NCI-H2107 treated with DMSO at 0.1 percent for 48 hours (cell line): ENCODE data around the gene DAPP1.
A peak's percentile ranks its signal among the peaks of the same experiment; 100 is the strongest.
"Not testable (repeated sequence)": the region's sequence is repeated elsewhere in the genome, so short reads cannot be mapped to it uniquely, and the experiment has no call there.

ENCODE experiments used
- DNase-seq: peaks from one replicate; lab custom pipeline; 2025; ENCODE audit not compliant: unreplicated experiment; lab: John Stamatoyannopoulos, UW

Gene DAPP1

GRCh38 chr4:99816545-99817308, at the start of gene DAPP1:
Gene DAPP1, plus strand, starts transcription at chr4:99816827. Its CDS starts 87 bp downstream, at chr4:99816914.
- DNase-seq = no peak

- DNase-seq = not testable (repeated sequence)
Measured at GRCh38 chr4:99770842-99771241, 45.8 kb upstream of the DAPP1 start.

GRCh38 chr4:99783940-99784339, 32.7 kb upstream of the DAPP1 start:
- DNase-seq = no peak

- no peak for DNase-seq
Measured at GRCh38 chr4:99784842-99785241, 31.8 kb upstream of the DAPP1 start.

- peak; percentile 78 for DNase-seq
Measured at GRCh38 chr4:99790796-99791617, 25.6 kb upstream of the DAPP1 start.

GRCh38 chr4:99800332-99801004, 16.2 kb upstream of the DAPP1 start:
- DNase-seq = no peak

- no peak for DNase-seq
Measured at GRCh38 chr4:99801005-99801699, 15.5 kb upstream of the DAPP1 start.

GRCh38 chr4:99803566-99804101, 13.0 kb upstream of the DAPP1 start:
- peak; percentile 43 for DNase-seq

GRCh38 chr4:99806545-99806944, 10.1 kb upstream of the DAPP1 start:
- DNase-seq = no peak

GRCh38 chr4:99807666-99808065, 9.0 kb upstream of the DAPP1 start:
- no peak for DNase-seq

- peak; percentile 28 for DNase-seq
Measured at GRCh38 chr4:99808260-99808857, 8.3 kb upstream of the DAPP1 start.

GRCh38 chr4:99809326-99809725, 7.3 kb upstream of the DAPP1 start:
- DNase-seq = no peak

GRCh38 chr4:99810536-99810935, 6.1 kb upstream of the DAPP1 start:
- no peak for DNase-seq

GRCh38 chr4:99811117-99811516, 5.5 kb upstream of the DAPP1 start:
- DNase-seq = no peak

- no peak for DNase-seq
Measured at GRCh38 chr4:99811850-99812249, 4.8 kb upstream of the DAPP1 start.

GRCh38 chr4:99815597-99816011, 1.0 kb upstream of the DAPP1 start:
- peak; percentile 48 for DNase-seq

GRCh38 chr4:99817309-99817890, 773 bp downstream of the DAPP1 start:
- no peak for DNase-seq

- no peak for DNase-seq
Measured at GRCh38 chr4:99818661-99819060, 2.0 kb downstream of the DAPP1 start.

- DNase-seq = no peak
Measured at GRCh38 chr4:99821918-99822503, 5.4 kb downstream of the DAPP1 start.

GRCh38 chr4:99822734-99823133, 6.1 kb downstream of the DAPP1 start:
- no peak for DNase-seq
